Esophagus squamous epithelium (tissue), 5 donors: ENCODE results near the gene PPP1R27. TPM values are rescaled to one million over a fixed set of nuclear protein-coding genes. Genes with fewer than 3 reads are reported as not detected.

Source experiments
- DNase-seq: peaks from one replicate; lab custom pipeline; 2025; lab: John Stamatoyannopoulos, UW
- H3K27ac ChIP-seq, 4 donors: fragments of 200-600 bp; sonication (generic); one replicate each; pipeline ENCODE4 v1.5.1; 2016 to 2019; ENCODE audit warnings: mild to moderate bottlenecking in 1 of 4
- H3K27me3 ChIP-seq, 4 donors: fragments of 200-600 bp; sonication (generic); 1 replicate in 3 of 4; 2 replicates in 1 of 4; pipeline versions ENCODE4 v1.5.1 to v1.6.0; 2017 to 2021; ENCODE audit warnings: antibody characterized with exemption in 1 of 4
- H3K36me3 ChIP-seq, 3 donors: fragments of 200-600 bp; sonication (generic); one replicate each; pipeline ENCODE4 v1.5.1; 2016 to 2019
- H3K4me1 ChIP-seq, 3 donors: fragments of 200-600 bp; sonication (generic); one replicate each; pipeline ENCODE4 v1.5.1; 2017 to 2019
- H3K4me3 ChIP-seq, 4 donors: fragments of 200-600 bp; sonication (generic); 1 replicate in 3 of 4; 2 replicates in 1 of 4; pipeline ENCODE4 v1.5.1; 2016 to 2019; ENCODE audit warnings: mild to moderate bottlenecking in 2 of 4, moderate library complexity in 1 of 4
- H3K9me3 ChIP-seq, 3 donors: fragments of 200-600 bp; sonication (generic); one replicate each; pipeline ENCODE4 v1.5.1; 2016 to 2019
- POLR2A ChIP-seq, 4 donors: fragments of 450-650 bp; IDR thresholded peaks; one replicate each; pipeline ENCODE4 v1.6.1; 2017; ENCODE audit warnings: antibody characterized with exemption in 4 of 4, mild to moderate bottlenecking in 4 of 4, moderate library complexity in 3 of 4
- WGBS, 2 donors: methylation state at CpG; one replicate each; pipeline ENCODE4 v1.1.5; 2018; 5-methylcytosine and 5-hydroxymethylcytosine counted together
- intact Hi-C: fragments of 100-400 bp; cut with DNase I; formaldehyde crosslinking; loops from one replicate; pipeline ENCODE4 v1.15.0; 2022
- total RNA-seq, 4 donors: library from RNA; depleted of rRNA; stranded (reverse); fragments of >200 nt; gene quantifications; one replicate each; pipeline ENCODE4 v1.1.0, GENCODE V29; 2016
- TF ChIP-seq, protein P1 (sequence below), 6 experiments: fragments of 450-650 bp in 4 of 6; fragments of 200-600 bp in 2 of 6; sonication (generic) in 2 of 6; IDR thresholded peaks; one replicate each; pipeline ENCODE4 v1.5.1; 2016 to 2019; ENCODE audit warnings: antibody characterized with exemption in 6 of 6, mild to moderate bottlenecking in 4 of 6, moderate library complexity in 4 of 6
- donor health status: DM: yes; HTN: yes; CAD: no.

PPP1R27 gene
- total RNA-seq, 4 donors from 2014 or later = not detected

DNA sequence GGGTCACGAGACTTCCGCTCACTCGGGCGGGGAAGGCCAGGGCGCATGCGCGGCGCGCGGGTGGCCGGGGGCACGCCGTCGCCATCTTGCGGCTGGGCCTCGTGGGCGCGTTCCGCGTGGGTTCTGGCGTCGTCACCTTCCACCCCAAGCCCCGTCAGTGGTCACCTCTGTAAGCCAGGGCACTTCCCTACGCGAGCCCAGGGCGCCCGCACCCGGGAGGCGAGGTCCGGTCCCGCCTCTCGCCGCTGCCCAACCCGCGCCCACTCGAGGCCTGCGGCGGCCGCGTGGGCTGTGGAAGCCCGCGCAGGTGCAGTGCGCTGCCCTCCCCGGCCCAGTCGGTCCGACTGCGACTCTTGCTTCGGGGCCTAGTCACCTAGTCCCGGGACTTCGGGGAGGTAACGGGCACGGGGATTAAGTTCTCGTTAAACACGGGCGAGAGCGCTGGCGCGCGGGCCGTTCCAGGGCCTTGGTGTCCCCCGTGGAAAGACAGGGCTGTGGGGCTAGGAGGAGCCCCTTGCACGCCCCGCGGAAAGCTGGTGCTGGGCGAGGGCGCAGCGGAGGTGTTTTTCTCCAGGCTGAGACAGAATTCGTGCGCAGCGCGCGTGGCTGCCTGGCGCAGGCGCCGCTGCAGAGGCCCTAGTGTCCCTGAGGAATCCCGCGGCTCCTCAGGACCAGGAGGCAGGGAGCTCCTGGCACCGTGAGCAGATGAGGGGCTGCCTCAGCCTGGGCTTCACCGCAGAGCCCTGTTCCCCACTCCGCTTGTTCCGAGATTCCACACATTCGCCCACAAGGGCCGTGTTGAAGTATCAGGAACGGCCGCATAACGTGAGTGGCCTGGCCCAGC, 36.8 kb upstream of the PPP1R27 start:
- WGBS, 2 donors = 1% methylated on average over 15 of the region's 86 CpGs; no CpG with 5 or more reads in 1 of the 2 donors

GRCh38 chr17:81870981-81871386, 36.1 kb upstream of the PPP1R27 start, which contains the start of gene ARHGDIA:
ARHGDIA (minus strand) TSS chr17:81871337; CDS start chr17:81869930, 1,407 bp downstream.
- TF ChIP-seq, protein P1, sequence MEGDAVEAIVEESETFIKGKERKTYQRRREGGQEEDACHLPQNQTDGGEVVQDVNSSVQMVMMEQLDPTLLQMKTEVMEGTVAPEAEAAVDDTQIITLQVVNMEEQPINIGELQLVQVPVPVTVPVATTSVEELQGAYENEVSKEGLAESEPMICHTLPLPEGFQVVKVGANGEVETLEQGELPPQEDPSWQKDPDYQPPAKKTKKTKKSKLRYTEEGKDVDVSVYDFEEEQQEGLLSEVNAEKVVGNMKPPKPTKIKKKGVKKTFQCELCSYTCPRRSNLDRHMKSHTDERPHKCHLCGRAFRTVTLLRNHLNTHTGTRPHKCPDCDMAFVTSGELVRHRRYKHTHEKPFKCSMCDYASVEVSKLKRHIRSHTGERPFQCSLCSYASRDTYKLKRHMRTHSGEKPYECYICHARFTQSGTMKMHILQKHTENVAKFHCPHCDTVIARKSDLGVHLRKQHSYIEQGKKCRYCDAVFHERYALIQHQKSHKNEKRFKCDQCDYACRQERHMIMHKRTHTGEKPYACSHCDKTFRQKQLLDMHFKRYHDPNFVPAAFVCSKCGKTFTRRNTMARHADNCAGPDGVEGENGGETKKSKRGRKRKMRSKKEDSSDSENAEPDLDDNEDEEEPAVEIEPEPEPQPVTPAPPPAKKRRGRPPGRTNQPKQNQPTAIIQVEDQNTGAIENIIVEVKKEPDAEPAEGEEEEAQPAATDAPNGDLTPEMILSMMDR (IDR thresholded peaks at IDR 0.05) = no peak
- H3K27ac ChIP-seq = peak within 1 kb of the TSS; percentile 95 to 100 (median 98)
- H3K4me3 ChIP-seq = peak within 1 kb of the TSS; percentile 71 to 89 (median 78)
- H3K27me3 ChIP-seq = no peaks in the 10 kb centered on the region
- peaks cover 30 to 74% (median 46%) of the 10 kb centered on the region in 3 donors for H3K4me1 ChIP-seq
- peaks cover 11 to 33% (median 22%) of the 10 kb centered on the region in 3 donors for H3K36me3 ChIP-seq
- no CpG with 5 or more reads among the region's 64 CpGs for WGBS, 2 donors
- intact Hi-C loops = no loop called here
- no peaks in the 10 kb centered on the region for H3K9me3 ChIP-seq
- peak; percentile 82 for DNase-seq

More for the DNA sequence above, 36.8 kb upstream of the PPP1R27 start:
- no peaks in the 10 kb centered on the region for H3K9me3 ChIP-seq
- peaks cover 30 to 67% (median 42%) of the 10 kb centered on the region in 3 donors for H3K4me1 ChIP-seq
- TF ChIP-seq, protein P1 (IDR thresholded peaks at IDR 0.05) = peak in 4 of 6 experiments; percentile 5 to 64 (median 21)
- peak in 3 of 4 donors; percentile 87 to 98 (median 93) for TF ChIP-seq POLR2A (IDR thresholded peaks at IDR 0.05)
- peak overlapping the region; percentile 71 to 89 (median 78) for H3K4me3 ChIP-seq
- peak overlapping the region; percentile 95 to 100 (median 98) for H3K27ac ChIP-seq
- no peak for DNase-seq
- intact Hi-C loops = no loop called here
- no peaks in the 10 kb centered on the region for H3K27me3 ChIP-seq
- H3K36me3 ChIP-seq = peaks cover 11 to 27% (median 22%) of the 10 kb centered on the region in 3 donors

DNA sequence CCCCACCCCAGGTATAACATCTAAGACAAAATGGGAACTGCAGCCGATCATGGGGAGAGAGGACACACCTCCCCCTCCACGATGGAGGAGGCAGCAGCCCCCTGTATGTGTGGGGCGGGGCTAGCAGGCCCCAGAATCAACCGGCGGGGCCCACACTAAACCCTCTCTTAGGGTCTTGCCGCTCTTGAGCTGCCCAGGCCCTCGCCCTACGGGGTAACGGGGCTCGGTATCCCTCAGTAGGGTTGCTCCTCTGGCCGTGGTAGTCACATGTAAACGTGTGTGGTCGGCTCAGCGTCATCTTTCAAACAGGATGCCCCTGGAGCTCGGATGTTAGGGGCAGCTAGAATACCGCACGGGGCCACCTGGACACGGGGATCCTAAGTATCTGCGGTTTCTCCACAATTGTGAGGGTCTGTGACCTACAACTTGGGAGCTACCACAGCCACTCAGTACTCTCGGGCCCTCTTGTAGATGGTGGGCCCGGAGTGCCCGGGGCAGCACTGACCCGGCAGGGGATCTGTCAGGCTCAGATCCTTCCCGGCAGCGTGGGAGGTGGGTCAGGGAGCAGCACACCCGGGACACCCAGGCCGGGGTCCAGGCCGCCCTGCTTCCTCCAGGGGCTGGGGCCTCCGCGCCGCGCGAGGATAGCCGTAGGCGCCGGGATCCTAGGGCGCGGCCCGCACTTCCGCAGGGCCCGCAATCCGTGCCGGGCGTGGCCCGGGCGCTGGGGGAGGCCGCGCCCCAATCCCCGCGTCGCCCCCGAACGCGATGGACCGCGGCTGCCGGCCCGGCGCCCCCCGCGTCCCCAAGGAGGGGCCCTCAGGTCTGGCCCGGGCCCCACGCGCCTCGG, 35.5 kb upstream of the PPP1R27 start:
- intact Hi-C loops = no loop called here
- H3K4me3 ChIP-seq = peak overlapping the region; percentile 71 to 89 (median 78)
- no peaks in the 10 kb centered on the region for H3K27me3 ChIP-seq
- DNase-seq = no peak
- no peaks in the 10 kb centered on the region for H3K9me3 ChIP-seq
- TF ChIP-seq POLR2A (IDR thresholded peaks at IDR 0.05) = no peak
- TF ChIP-seq, protein P1 (IDR thresholded peaks at IDR 0.05) = no peak
- H3K36me3 ChIP-seq = peaks cover 11 to 39% (median 22%) of the 10 kb centered on the region in 3 donors
- peaks cover 30 to 80% (median 48%) of the 10 kb centered on the region in 3 donors for H3K4me1 ChIP-seq
- 1 to 3% methylated on average over 8 to 12 of the region's 65 CpGs for WGBS, 2 donors
- H3K27ac ChIP-seq = peak overlapping the region; percentile 95 to 100 (median 98)

- WGBS, 2 donors = 33 to 35% methylated on average over 10 to 20 of the region's 52 CpGs
- H3K4me1 ChIP-seq = peaks cover 30 to 86% (median 48%) of the 10 kb centered on the region in 3 donors
- no peak for TF ChIP-seq POLR2A (IDR thresholded peaks at IDR 0.05)
- TF ChIP-seq, protein P1 (IDR thresholded peaks at IDR 0.05) = peak; percentile 76 to 90 (median 85)
- H3K27me3 ChIP-seq = no peaks in the 10 kb centered on the region
- intact Hi-C loops = no loop called here
- H3K4me3 ChIP-seq = peak overlapping the region; percentile 71 to 89 (median 78)
- H3K36me3 ChIP-seq = peaks cover 11 to 40% (median 22%) of the 10 kb centered on the region in 3 donors
- peak overlapping the region; percentile 95 to 100 (median 98) for H3K27ac ChIP-seq
- DNase-seq = no peak
- H3K9me3 ChIP-seq = no peaks in the 10 kb centered on the region
These were observed 34.6 kb upstream of the PPP1R27 start for GRCh38 chr17:81869221-81870130.
